Right ventricle myocardium inferior (tissue), 1 donor: ENCODE measurements around the gene APOBEC3G. TPM values are rescaled to one million over a fixed set of nuclear protein-coding genes. Genes with fewer than 3 reads are reported as not detected.

Source experiments
- ATAC-seq: fragments of 200-7000 bp; cut with Tn5 transposase; one replicate; pipeline ENCODE4 v1.9.1; 2020; ENCODE audit warnings: mild to moderate bottlenecking, moderate library complexity
- DNase-seq: peaks from one replicate; pipeline ENCODE4 v3.0.0; 2021; ENCODE audit errors: missing footprints
- intact Hi-C: fragments of 100-400 bp; cut with DNase I; formaldehyde crosslinking; loops from one replicate; pipeline ENCODE4 v1.11.0; 2022
- total RNA-seq: library from RNA; stranded (reverse); fragmentation: NEBNext Ultra II Directional; extraction: Animal tissue kit (Norgen Biotek cat#: 25700); gene quantifications from one replicate; pipeline ENCODE4 v1.2.1, GENCODE V29; 2021
- donor health status: DM: no; HTN: yes; CAD: no; lungs with severe emphysema.

APOBEC3G gene
- total RNA-seq, 1 donor from 2014 or later: 3.3 TPM

GRCh38 chr22:39133871-39134270 is 56.8 kb downstream of the APOBEC3G start:
- DNase-seq (no peak), ATAC-seq (no peak)
- intact Hi-C loops: no loop called here

GRCh38 chr22:39134366-39135091 is 57.5 kb downstream of the APOBEC3G start:
- peak; percentile 2 for ATAC-seq
- intact Hi-C loops: no loop called here
- DNase-seq: no peak

- DNase-seq (no peak), ATAC-seq (peak; percentile 61)
- intact Hi-C loops: no loop called here
Observed at GRCh38 chr22:39135092-39135896, 58.2 kb downstream of the APOBEC3G start.

GRCh38 chr22:39136317-39136716 is 59.2 kb downstream of the APOBEC3G start:
- no peak for ATAC-seq
- intact Hi-C loops: no loop called here
- no peak for DNase-seq

Other genes starting within 250 kb of the APOBEC3G start
- gene NPTXR, start 233.2 kb upstream of the APOBEC3G start, total RNA-seq: 19.7 TPM
- 39.3 TPM for gene CBX6, start 205.1 kb upstream of the APOBEC3G start, total RNA-seq
- 0.78 TPM for gene APOBEC3A, start 119.7 kb upstream of the APOBEC3G start, total RNA-seq
- 0.78 TPM for gene APOBEC3B, start 94.9 kb upstream of the APOBEC3G start, total RNA-seq
- gene APOBEC3C, start 63.0 kb upstream of the APOBEC3G start, total RNA-seq: 27.9 TPM
- gene APOBEC3D, start 56.1 kb upstream of the APOBEC3G start, total RNA-seq: 0.95 TPM
- 6.7 TPM for gene APOBEC3F, start 36.4 kb upstream of the APOBEC3G start, total RNA-seq
- gene APOBEC3H, start 20.0 kb downstream of the APOBEC3G start, total RNA-seq: 0.32 TPM
- gene CBX7, start 75.4 kb downstream of the APOBEC3G start, total RNA-seq: 66.0 TPM
- gene PDGFB, start 167.7 kb downstream of the APOBEC3G start, total RNA-seq: 19.7 TPM
- 355 TPM for gene RPL3, start 242.3 kb downstream of the APOBEC3G start, total RNA-seq